PC-9 (cell line): ENCODE data around the gene APOLD1.

Experiments
- CTCF ChIP-seq: fragments of 200-600 bp; sonication (generic); conservative IDR thresholded peaks from 2 replicates; pipeline ENCODE4 v1.6.1; 2017; ENCODE audit warnings: mixed run types, antibody characterized with exemption, mild to moderate bottlenecking, moderate library complexity
- EZH2 ChIP-seq: fragments of 200-600 bp; sonication (generic); IDR thresholded peaks from 2 replicates; pipeline ENCODE4 v1.8.0; 2017; ENCODE audit warnings: antibody characterized with exemption, low read depth

GRCh38 chr12:12804432-12804886, 19.0 kb downstream of the APOLD1 start:
- TF ChIP-seq CTCF, result no peak
- TF ChIP-seq EZH2, result no peak
